PC-9 (cell line): ENCODE results near the gene HPS6. TPM values are rescaled to one million over a fixed set of nuclear protein-coding genes. Genes with fewer than 3 reads are reported as not detected.
"Not testable (repeated sequence)": the region's sequence is repeated elsewhere in the genome, so short reads cannot be mapped to it uniquely, and the experiment has no call there.

Source experiments
- BruUV-seq: library from RNA; stranded (reverse); fragments of 400-500 nt; replicated peaks from 2 replicates; lab custom pipeline; 2021; lab: Mats Ljungman, UMichigan
- CTCF ChIA-PET: fragments of 300-600 bp; sonication (Branson Sonifier 250); formaldehyde crosslinking; loops from one replicate; lab custom pipeline; 2022; ENCODE audit warnings: antibody characterized with exemption; lab: Charles Lee
- POLR2A ChIA-PET: fragments of 300-600 bp; sonication (Branson Sonifier 250); formaldehyde crosslinking; loops from one replicate; lab custom pipeline; 2022; ENCODE audit warnings: antibody characterized with exemption; ENCODE audit not compliant: unreplicated experiment; lab: Charles Lee
- DNase-seq, 2 experiments: peaks; one replicate each; pipeline versions ENCODE4 v3.0.0 to v3.0.0-alpha.2; 2015 to 2022; ENCODE audit warnings: mixed read lengths in 1 of 2
- H2AFZ ChIP-seq: fragments of 200-600 bp; sonication (generic); 2 replicates; pipeline ENCODE4 v1.8.1; 2017; ENCODE audit warnings: antibody characterized with exemption
- H3F3A ChIP-seq: fragments of 200-600 bp; sonication (generic); 2 replicates; pipeline ENCODE4 v1.8.1; 2017; ENCODE audit warnings: antibody characterized with exemption, mild to moderate bottlenecking, low read depth; ENCODE audit not compliant: insufficient read depth
- H3K27ac ChIP-seq: fragments of 200-600 bp; sonication (generic); 2 replicates; pipeline ENCODE4 v1.6.1; 2016; ENCODE audit warnings: mixed run types
- H3K27me3 ChIP-seq: fragments of 200-600 bp; sonication (generic); 2 replicates; pipeline ENCODE4 v1.6.1; 2016; ENCODE audit warnings: low read depth, mixed run types; ENCODE audit not compliant: insufficient read depth
- H3K36me3 ChIP-seq: fragments of 200-600 bp; sonication (generic); 2 replicates; pipeline ENCODE4 v1.6.1; 2016; ENCODE audit warnings: low read depth, mixed run types
- H3K4me1 ChIP-seq: fragments of 200-600 bp; sonication (generic); replicated peaks from 2 replicates; pipeline ENCODE4 v1.6.1; 2016; ENCODE audit warnings: mixed run types; ENCODE audit not compliant: insufficient read depth
- H3K4me2 ChIP-seq: fragments of 200-600 bp; sonication (generic); 2 replicates; pipeline ENCODE4 v1.6.1; 2017; ENCODE audit warnings: mixed run types
- H3K4me3 ChIP-seq: fragments of 200-600 bp; sonication (generic); 2 replicates; pipeline ENCODE4 v1.6.1; 2016; ENCODE audit warnings: mixed run types
- H3K79me2 ChIP-seq: fragments of 200-600 bp; sonication (generic); 2 replicates; pipeline ENCODE4 v1.6.1; 2017; ENCODE audit warnings: low read depth, mixed run types
- H3K9me2 ChIP-seq: fragments of 200-600 bp; sonication (generic); 2 replicates; pipeline ENCODE4 v1.8.1; 2017; ENCODE audit warnings: mild to moderate bottlenecking; ENCODE audit not compliant: insufficient read depth
- H3K9me3 ChIP-seq: fragments of 200-600 bp; sonication (generic); 2 replicates; pipeline ENCODE4 v1.8.1; 2016; ENCODE audit warnings: low read depth; ENCODE audit not compliant: insufficient read depth
- H4K20me1 ChIP-seq: fragments of 200-600 bp; sonication (generic); 2 replicates; pipeline ENCODE4 v1.8.1; 2017; ENCODE audit not compliant: insufficient read depth
- CTCF ChIP-seq: fragments of 200-600 bp; sonication (generic); conservative IDR thresholded peaks from 2 replicates; pipeline ENCODE4 v1.6.1; 2017; ENCODE audit warnings: mixed run types, antibody characterized with exemption, mild to moderate bottlenecking, moderate library complexity
- EZH2 ChIP-seq: fragments of 200-600 bp; sonication (generic); IDR thresholded peaks from 2 replicates; pipeline ENCODE4 v1.8.0; 2017; ENCODE audit warnings: antibody characterized with exemption, low read depth
- intact Hi-C: fragments of 100-400 bp; cut with micrococcal nuclease; formaldehyde crosslinking; loops from one replicate; pipeline ENCODE4 v1.10.0; 2022; ENCODE audit not compliant: unreplicated experiment
- total RNA-seq: library from RNA; stranded (reverse); gene quantifications from 2 replicates; pipeline ENCODE4 v1.2.3, GENCODE V29; 2021

The HPS6 gene
- total RNA-seq, 1 experiment from 2014 or later: 12.5 TPM

GRCh38 chr10:102040305-102041050 is 24.7 kb upstream of the HPS6 start:
- DNase-seq: no peak
- H3K4me3 ChIP-seq: no peak overlapping the region
- intact Hi-C loops: no loop called here
- TF ChIP-seq EZH2: no peak
- no peak for TF ChIP-seq CTCF
- ChIA-PET POLR2A (no interaction called here), CTCF (no interaction called here)
- H2AFZ ChIP-seq: no peak overlapping the region
- no peaks in the 10 kb centered on the region for H3K4me1 ChIP-seq
- no peaks in the 10 kb centered on the region for H3K36me3 ChIP-seq
- no peak overlapping the region for H3K27ac ChIP-seq
- H3K27me3 ChIP-seq: no peaks in the 10 kb centered on the region
- H3K79me2 ChIP-seq: no peaks in the 10 kb centered on the region
- H3K9me2 ChIP-seq: no peaks in the 10 kb centered on the region
- no peak overlapping the region for H3K4me2 ChIP-seq
- no peaks in the 10 kb centered on the region for H3F3A ChIP-seq
- BruUV-seq: no TSS peak
- no peaks in the 10 kb centered on the region; the same call in 1 of the 2 replicates for H4K20me1 ChIP-seq
- H3K9me3 ChIP-seq: no peaks in the 10 kb centered on the region

- Histone ChIP-seq H3K4me3 (no peak overlapping the region), H3K9me3 (no peaks in the 10 kb centered on the region), H3F3A (no peaks in the 10 kb centered on the region), H3K36me3 (no peaks in the 10 kb centered on the region), H3K4me1 (no peaks in the 10 kb centered on the region), H3K9me2 (no peaks in the 10 kb centered on the region), H3K79me2 (0 out of 2 replicates have a peak, but pooled peaks cover 4% of the 10 kb centered on the region), H3K4me2 (no peak overlapping the region), H2AFZ (no peak overlapping the region), H3K27me3 (no peaks in the 10 kb centered on the region), H3K27ac (no peak overlapping the region), H4K20me1 (no peaks in the 10 kb centered on the region; the same call in 1 of the 2 replicates)
- BruUV-seq: no TSS peak
- CTCF ChIA-PET: no interaction called here
- POLR2A ChIA-PET: no interaction called here
- intact Hi-C loops: no loop called here
- no peak for DNase-seq
- no peak for TF ChIP-seq CTCF
- no peak for TF ChIP-seq EZH2
These were observed 19.9 kb upstream of the HPS6 start for GRCh38 chr10:102045292-102045691.

- H3K9me2 ChIP-seq: no peaks in the 10 kb centered on the region
- H3F3A ChIP-seq: no peaks in the 10 kb centered on the region
- no peak for TF ChIP-seq EZH2
- TF ChIP-seq CTCF: no peak
- H3K27ac ChIP-seq: no peak overlapping the region
- H4K20me1 ChIP-seq: no peaks in the 10 kb centered on the region; the same call in 1 of the 2 replicates
- ChIA-PET CTCF (no interaction called here), POLR2A (no interaction called here)
- H2AFZ ChIP-seq: no peak overlapping the region
- intact Hi-C loops: no loop called here
- H3K79me2 ChIP-seq: 0 out of 2 replicates have a peak, but pooled peaks cover 5% of the 10 kb centered on the region
- no peak overlapping the region for H3K4me3 ChIP-seq
- no peak for DNase-seq
- no peaks in the 10 kb centered on the region for H3K9me3 ChIP-seq
- no peaks in the 10 kb centered on the region for H3K27me3 ChIP-seq
- no peak overlapping the region for H3K4me2 ChIP-seq
- no peaks in the 10 kb centered on the region for H3K4me1 ChIP-seq
- no TSS peak for BruUV-seq
- no peaks in the 10 kb centered on the region for H3K36me3 ChIP-seq
These were observed 19.1 kb upstream of the HPS6 start for GRCh38 chr10:102046095-102046494.

- DNase-seq, H4K20me1 ChIP-seq, POLR2A ChIA-PET, H3F3A ChIP-seq, H3K9me3 ChIP-seq, intact Hi-C loops, H3K9me2 ChIP-seq, CTCF ChIA-PET, H3K27me3 ChIP-seq, H3K4me1 ChIP-seq, H3K36me3 ChIP-seq: not testable (repeated sequence)
- Histone ChIP-seq H3K27ac (0 out of 2 replicates have a peak overlapping the region, but pooled peaks have one; percentile 19), H3K4me3 (peak overlapping the region; percentile 84), H3K79me2 (peaks cover 32% of the 10 kb centered on the region), H3K4me2 (peak overlapping the region; percentile 85), H2AFZ (peak overlapping the region; percentile 95)
- TSS peak; percentile 53 for BruUV-seq
These were observed 10.1 kb upstream of the HPS6 start for GRCh38 chr10:102054881-102055646.
